ENCODE results near the gene ESYT2. TPM values are rescaled to one million over a fixed set of nuclear protein-coding genes. Genes with fewer than 3 reads are reported as not detected.

The ESYT2 gene
- total and polyA plus RNA-seq, 2 donors (not counting 1 experiment from before 2014, with no cell fraction given) = 66.0 to 93.0 TPM

GRCh38 chr7:158751199-158751598 is 78.1 kb downstream of the ESYT2 start:
- Histone ChIP-seq H3K79me2 (ENCODE audit: control insufficient read depth, insufficient read depth, low read length) (no peaks in the 10 kb centered on the region), H4K20me1 (ENCODE audit: control insufficient read depth, extremely low read depth, insufficient read depth, low read length) (no peaks in the 10 kb centered on the region), H2AFZ (ENCODE audit: low read length) (no peak overlapping the region), H3K9ac (ENCODE audit: insufficient read depth, low read length) (no peak overlapping the region), H3K27me3 (ENCODE audit: control insufficient read depth, insufficient read depth, low read length) (no peaks in the 10 kb centered on the region), H3K27ac (ENCODE audit: insufficient read depth, low read length) (no peak overlapping the region), H3K4me1 (ENCODE audit: control insufficient read depth, extremely low read depth, insufficient read depth, low read length) (no peaks in the 10 kb centered on the region), H3K9me3 (ENCODE audit: control insufficient read depth, insufficient read depth, low read depth, low read length) (no peaks in the 10 kb centered on the region), H3K4me3 (replicated peaks in 1 of 4; ENCODE audit: control extremely low read depth in 1 of 4, insufficient read depth in 1 of 4, low read depth in 3 of 4, low read length in 4 of 4) (no peak overlapping the region), H3K4me2 (ENCODE audit: extremely low read depth, insufficient read depth, low read length) (no peak overlapping the region), H3K36me3 (ENCODE audit: control insufficient read depth, insufficient read depth, low read length) (no peaks in the 10 kb centered on the region)
- no peak for TF ChIP-seq EZH2 (IDR thresholded peaks at IDR 0.05; ENCODE audit: low read length, missing control alignments)
- TF ChIP-seq, protein P1, sequence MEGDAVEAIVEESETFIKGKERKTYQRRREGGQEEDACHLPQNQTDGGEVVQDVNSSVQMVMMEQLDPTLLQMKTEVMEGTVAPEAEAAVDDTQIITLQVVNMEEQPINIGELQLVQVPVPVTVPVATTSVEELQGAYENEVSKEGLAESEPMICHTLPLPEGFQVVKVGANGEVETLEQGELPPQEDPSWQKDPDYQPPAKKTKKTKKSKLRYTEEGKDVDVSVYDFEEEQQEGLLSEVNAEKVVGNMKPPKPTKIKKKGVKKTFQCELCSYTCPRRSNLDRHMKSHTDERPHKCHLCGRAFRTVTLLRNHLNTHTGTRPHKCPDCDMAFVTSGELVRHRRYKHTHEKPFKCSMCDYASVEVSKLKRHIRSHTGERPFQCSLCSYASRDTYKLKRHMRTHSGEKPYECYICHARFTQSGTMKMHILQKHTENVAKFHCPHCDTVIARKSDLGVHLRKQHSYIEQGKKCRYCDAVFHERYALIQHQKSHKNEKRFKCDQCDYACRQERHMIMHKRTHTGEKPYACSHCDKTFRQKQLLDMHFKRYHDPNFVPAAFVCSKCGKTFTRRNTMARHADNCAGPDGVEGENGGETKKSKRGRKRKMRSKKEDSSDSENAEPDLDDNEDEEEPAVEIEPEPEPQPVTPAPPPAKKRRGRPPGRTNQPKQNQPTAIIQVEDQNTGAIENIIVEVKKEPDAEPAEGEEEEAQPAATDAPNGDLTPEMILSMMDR (conservative IDR thresholded peaks at IDR 0.05 in 1 of 2, IDR thresholded peaks at IDR 0.05 in 1 of 2; ENCODE audit: low read depth in 1 of 2, low read length in 2 of 2) = no peak
- DNase-seq (ENCODE audit: low read depth in 2 of 2) = no peak

- H4K20me1 ChIP-seq (ENCODE audit: control insufficient read depth, extremely low read depth, insufficient read depth, low read length) = no peaks in the 10 kb centered on the region
- no peaks in the 10 kb centered on the region for H3K4me1 ChIP-seq (ENCODE audit: control insufficient read depth, extremely low read depth, insufficient read depth, low read length)
- H3K4me3 ChIP-seq (replicated peaks in 1 of 4; ENCODE audit: control extremely low read depth in 1 of 4, insufficient read depth in 1 of 4, low read depth in 3 of 4, low read length in 4 of 4) = no peak overlapping the region
- no peak overlapping the region for H3K27ac ChIP-seq (ENCODE audit: insufficient read depth, low read length)
- TF ChIP-seq EZH2 (IDR thresholded peaks at IDR 0.05; ENCODE audit: low read length, missing control alignments) = no peak
- TF ChIP-seq, protein P1 (conservative IDR thresholded peaks at IDR 0.05 in 1 of 2, IDR thresholded peaks at IDR 0.05 in 1 of 2; ENCODE audit: low read depth in 1 of 2, low read length in 2 of 2) = no peak
- H2AFZ ChIP-seq (ENCODE audit: low read length) = no peak overlapping the region
- no peaks in the 10 kb centered on the region for H3K27me3 ChIP-seq (ENCODE audit: control insufficient read depth, insufficient read depth, low read length)
- no peak overlapping the region for H3K9ac ChIP-seq (ENCODE audit: insufficient read depth, low read length)
- no peaks in the 10 kb centered on the region for H3K79me2 ChIP-seq (ENCODE audit: control insufficient read depth, insufficient read depth, low read length)
- H3K36me3 ChIP-seq (ENCODE audit: control insufficient read depth, insufficient read depth, low read length) = no peaks in the 10 kb centered on the region
- no peak for DNase-seq (ENCODE audit: low read depth in 2 of 2)
- H3K9me3 ChIP-seq (ENCODE audit: control insufficient read depth, insufficient read depth, low read depth, low read length) = no peaks in the 10 kb centered on the region
- H3K4me2 ChIP-seq (ENCODE audit: extremely low read depth, insufficient read depth, low read length) = no peak overlapping the region
These were observed 78.6 kb downstream of the ESYT2 start for GRCh38 chr7:158750702-158751101.

DNA sequence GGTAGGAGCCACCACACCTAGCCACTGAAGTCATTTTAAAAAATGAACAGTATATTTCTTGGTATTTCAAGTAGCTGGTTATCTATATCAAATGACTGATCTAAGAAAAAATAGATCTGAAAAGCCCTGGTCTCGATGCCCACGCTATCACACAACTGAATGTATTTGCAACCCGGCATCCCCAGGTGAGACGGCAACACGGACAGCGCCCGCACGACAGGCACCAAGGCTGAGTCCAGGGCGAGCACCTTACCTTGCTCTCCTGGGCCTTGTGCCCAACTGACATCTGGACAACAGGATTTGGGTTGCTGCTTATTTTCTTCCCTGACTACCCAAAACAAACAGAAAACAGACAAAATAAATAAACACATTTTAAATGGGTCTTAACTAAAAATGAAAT is 79.9 kb downstream of the ESYT2 start:
- H3K27me3 ChIP-seq (ENCODE audit: control insufficient read depth, insufficient read depth, low read length) = no peaks in the 10 kb centered on the region
- no peak overlapping the region for H3K27ac ChIP-seq (ENCODE audit: insufficient read depth, low read length)
- H3K9me3 ChIP-seq (ENCODE audit: control insufficient read depth, insufficient read depth, low read depth, low read length) = no peaks in the 10 kb centered on the region
- TF ChIP-seq, protein P1 (conservative IDR thresholded peaks at IDR 0.05 in 1 of 2, IDR thresholded peaks at IDR 0.05 in 1 of 2; ENCODE audit: low read depth in 1 of 2, low read length in 2 of 2) = no peak
- TF ChIP-seq EZH2 (IDR thresholded peaks at IDR 0.05; ENCODE audit: low read length, missing control alignments) = no peak
- no peaks in the 10 kb centered on the region for H3K4me1 ChIP-seq (ENCODE audit: control insufficient read depth, extremely low read depth, insufficient read depth, low read length)
- no peak overlapping the region for H3K9ac ChIP-seq (ENCODE audit: insufficient read depth, low read length)
- no peak overlapping the region for H3K4me3 ChIP-seq (replicated peaks in 1 of 4; ENCODE audit: control extremely low read depth in 1 of 4, insufficient read depth in 1 of 4, low read depth in 3 of 4, low read length in 4 of 4)
- H3K4me2 ChIP-seq (ENCODE audit: extremely low read depth, insufficient read depth, low read length) = no peak overlapping the region
- no peaks in the 10 kb centered on the region for H3K36me3 ChIP-seq (ENCODE audit: control insufficient read depth, insufficient read depth, low read length)
- no peak overlapping the region for H2AFZ ChIP-seq (ENCODE audit: low read length)
- no peaks in the 10 kb centered on the region for H4K20me1 ChIP-seq (ENCODE audit: control insufficient read depth, extremely low read depth, insufficient read depth, low read length)
- H3K79me2 ChIP-seq (ENCODE audit: control insufficient read depth, insufficient read depth, low read length) = no peaks in the 10 kb centered on the region
- DNase-seq (ENCODE audit: low read depth in 2 of 2) = no peak

Data from fibroblast of lung (primary cell).